ENCODE results near the gene D2HGDH. TPM values are rescaled to one million over a fixed set of nuclear protein-coding genes. Genes with fewer than 3 reads are reported as not detected.

The D2HGDH gene
- total and polyA plus RNA-seq, 2 of the 8 experiments (the other 6 are each of a cell fraction or from before 2014, with no cell fraction given), result 3.4 to 8.1 TPM

GRCh38 chr2:241702155-241703031 lies 32.0 kb upstream of the D2HGDH start (continued):
- no peak for TF ChIP-seq SIRT6 (IDR thresholded peaks at IDR 0.05; ENCODE audit: low read length)
- TF ChIP-seq ZNF274 (IDR thresholded peaks at IDR 0.05; ENCODE audit: borderline replicate concordance, extremely low read depth, low read length), result no peak
- no peak for TF ChIP-seq ATF3 (IDR thresholded peaks at IDR 0.05; ENCODE audit: insufficient read depth, low read depth, low read length)
- TF ChIP-seq CHD2 (IDR thresholded peaks at IDR 0.05; ENCODE audit: low read length), result no peak
- no peak; a peak in 1 of 3 replicates for TF ChIP-seq POLR2A (IDR thresholded peaks at IDR 0.05; ENCODE audit: control extremely low read depth in 1 of 2, low read depth in 2 of 2, low read length in 2 of 2)
- no peak for TF ChIP-seq FOSL1 (IDR thresholded peaks at IDR 0.05; ENCODE audit: insufficient read depth, low read depth, low read length)
- TF ChIP-seq RBBP5 (IDR thresholded peaks at IDR 0.05; ENCODE audit: borderline replicate concordance, low read depth, low read length), result 0 out of 2 replicates have a peak, but pooled peaks have one; percentile 39
- no peak for TF ChIP-seq POU5F1 (IDR thresholded peaks at IDR 0.05; ENCODE audit: low read depth, low read length)
- TF ChIP-seq MAX (IDR thresholded peaks at IDR 0.05), result 0 out of 2 replicates have a peak, but pooled peaks have one; percentile 24
- TF ChIP-seq TAF1 (IDR thresholded peaks at IDR 0.05; ENCODE audit: low read depth, low read length), result peak; percentile 57; the same call in 1 of the 2 replicates
- TF ChIP-seq HDAC6 (IDR thresholded peaks at IDR 0.05; ENCODE audit: low read depth, low read length), result no peak
- no peak for TF ChIP-seq CEBPB (IDR thresholded peaks at IDR 0.05; ENCODE audit: low read depth, low read length)
- no peak for TF ChIP-seq CTBP2 (IDR thresholded peaks at IDR 0.05; ENCODE audit: borderline replicate concordance, insufficient read depth, insufficient read length, low read length)
- TF ChIP-seq ASH2L (IDR thresholded peaks at IDR 0.05; ENCODE audit: low read length), result no peak
- TF ChIP-seq TBP (IDR thresholded peaks at IDR 0.05; ENCODE audit: low read depth, low read length), result peak; percentile 31; the same call in 1 of the 2 replicates
- no peak for TF ChIP-seq USF2 (IDR thresholded peaks at IDR 0.05; ENCODE audit: low read length)
- no peak for TF ChIP-seq JUND (IDR thresholded peaks at IDR 0.05; ENCODE audit: low read length)
- TF ChIP-seq CREB1 (IDR thresholded peaks at IDR 0.05), result peak; percentile 26; the same call in 1 of the 2 replicates
- TF ChIP-seq TEAD4 (IDR thresholded peaks at IDR 0.05; ENCODE audit: low read depth, low read length), result no peak
- no peak for TF ChIP-seq CHD1 (IDR thresholded peaks at IDR 0.05; ENCODE audit: low read depth, low read length)
- TF ChIP-seq GABPA (IDR thresholded peaks at IDR 0.05; ENCODE audit: borderline replicate concordance, insufficient read depth, low read length), result peak; percentile 36; the same call in 1 of the 2 replicates
- TF ChIP-seq KDM4A (IDR thresholded peaks at IDR 0.05; ENCODE audit: low read depth, low read length, severe bottlenecking), result no peak
